ENCODE data around the gene KCNE3.

DNA sequence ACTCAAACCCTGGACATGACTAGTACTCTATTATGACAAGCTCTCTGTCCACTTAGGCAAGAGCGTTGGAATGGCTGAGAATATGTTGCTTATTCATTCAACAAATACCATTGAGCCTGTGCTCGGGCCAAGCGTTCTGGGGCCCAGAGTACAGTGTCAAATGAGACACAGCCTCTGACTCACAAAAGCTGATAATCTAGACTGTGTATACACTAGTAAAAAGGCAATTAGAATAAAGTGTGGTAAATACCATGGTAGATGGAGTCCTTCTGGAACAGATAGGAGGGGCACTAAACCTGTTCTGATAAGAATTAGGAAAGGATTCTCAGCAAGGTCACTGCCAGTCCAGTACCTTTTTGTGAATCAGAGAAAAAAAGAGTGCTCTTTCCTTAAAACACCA is 24.7 kb downstream of the KCNE3 start:
- TF ChIP-seq, protein P1, sequence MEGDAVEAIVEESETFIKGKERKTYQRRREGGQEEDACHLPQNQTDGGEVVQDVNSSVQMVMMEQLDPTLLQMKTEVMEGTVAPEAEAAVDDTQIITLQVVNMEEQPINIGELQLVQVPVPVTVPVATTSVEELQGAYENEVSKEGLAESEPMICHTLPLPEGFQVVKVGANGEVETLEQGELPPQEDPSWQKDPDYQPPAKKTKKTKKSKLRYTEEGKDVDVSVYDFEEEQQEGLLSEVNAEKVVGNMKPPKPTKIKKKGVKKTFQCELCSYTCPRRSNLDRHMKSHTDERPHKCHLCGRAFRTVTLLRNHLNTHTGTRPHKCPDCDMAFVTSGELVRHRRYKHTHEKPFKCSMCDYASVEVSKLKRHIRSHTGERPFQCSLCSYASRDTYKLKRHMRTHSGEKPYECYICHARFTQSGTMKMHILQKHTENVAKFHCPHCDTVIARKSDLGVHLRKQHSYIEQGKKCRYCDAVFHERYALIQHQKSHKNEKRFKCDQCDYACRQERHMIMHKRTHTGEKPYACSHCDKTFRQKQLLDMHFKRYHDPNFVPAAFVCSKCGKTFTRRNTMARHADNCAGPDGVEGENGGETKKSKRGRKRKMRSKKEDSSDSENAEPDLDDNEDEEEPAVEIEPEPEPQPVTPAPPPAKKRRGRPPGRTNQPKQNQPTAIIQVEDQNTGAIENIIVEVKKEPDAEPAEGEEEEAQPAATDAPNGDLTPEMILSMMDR (IDR thresholded peaks at IDR 0.05; ENCODE audit: low read depth, low read length) = no peak
- no peak for TF ChIP-seq EZH2phosphoT487 (IDR thresholded peaks at IDR 0.05; ENCODE audit: low read depth)
